PFSK-1 (cell line): ENCODE results near the gene TMEM255B.

Experiments used
- FOXP2 ChIP-seq: optimal IDR thresholded peaks from 2 replicates; pipeline ENCODE3; 2011; ENCODE audit warnings: borderline replicate concordance, control low read depth, inconsistent platforms; ENCODE audit not compliant: insufficient read depth; ENCODE audit errors: extremely low read length, extremely low read depth
- POLR2AphosphoS5 ChIP-seq: IDR thresholded peaks from 2 replicates; pipeline ENCODE4 v1.6.1; 2012; ENCODE audit warnings: low read depth, mild to moderate bottlenecking, control low read depth, low read length, moderate library complexity
- REST ChIP-seq, 2 experiments: IDR thresholded peaks; 2 replicates each; pipeline versions ENCODE4 v1.6.1 to v1.8.0; 2011 to 2012; ENCODE audit warnings: low read depth in 2 of 2, low read length in 2 of 2, control low read depth in 1 of 2, inconsistent platforms in 1 of 2, mild to moderate bottlenecking in 1 of 2, moderate library complexity in 1 of 2; ENCODE audit not compliant: insufficient read depth in 1 of 2
- TAF1 ChIP-seq: IDR thresholded peaks from 2 replicates; pipeline ENCODE4 v1.6.1; 2012; ENCODE audit warnings: low read length, control low read depth, borderline replicate concordance; ENCODE audit not compliant: insufficient read depth

- TF ChIP-seq REST (IDR thresholded peaks at IDR 0.05; ENCODE audit: insufficient read depth in 1 of 2, low read depth in 2 of 2, low read length in 2 of 2) (no peak), FOXP2 (no peak), TAF1 (no peak), POLR2AphosphoS5 (no peak)
Observed at GRCh38 chr13:113751491-113751890, 7.5 kb upstream of the TMEM255B start.
